Esophagus squamous epithelium (tissue), 4 donors: ENCODE measurements around the gene KRABD2.

ENCODE experiments used
- POLR2A ChIP-seq, 4 donors: fragments of 450-650 bp; IDR thresholded peaks; one replicate each; pipeline ENCODE4 v1.6.1; 2017; ENCODE audit warnings: antibody characterized with exemption in 4 of 4, mild to moderate bottlenecking in 4 of 4, moderate library complexity in 3 of 4
- TF ChIP-seq, protein P1 (sequence below), 6 experiments: fragments of 450-650 bp in 4 of 6; fragments of 200-600 bp in 2 of 6; sonication (generic) in 2 of 6; IDR thresholded peaks; one replicate each; pipeline ENCODE4 v1.5.1; 2016 to 2019; ENCODE audit warnings: antibody characterized with exemption in 6 of 6, mild to moderate bottlenecking in 4 of 6, moderate library complexity in 4 of 6

DNA sequence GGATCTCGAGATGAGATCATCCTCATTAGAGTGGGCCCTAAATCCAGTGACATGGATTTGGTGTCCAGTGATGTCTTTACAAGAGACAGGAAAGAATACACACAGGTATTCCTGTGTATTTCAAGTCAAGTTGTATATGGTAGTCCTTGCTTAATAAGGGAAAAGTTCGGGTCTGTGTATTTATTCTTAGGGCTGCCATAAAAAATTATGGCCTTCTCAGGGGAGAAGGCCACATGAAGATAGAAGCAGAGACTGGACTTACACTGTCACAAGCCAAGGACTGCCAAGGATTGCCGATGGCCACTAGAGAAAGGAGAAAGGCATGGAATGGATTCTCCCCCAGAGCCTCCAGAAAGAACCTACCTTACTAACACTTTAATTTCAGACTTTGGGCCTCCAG is 8.3 kb downstream of the KRABD2 start:
- TF ChIP-seq, protein P1, sequence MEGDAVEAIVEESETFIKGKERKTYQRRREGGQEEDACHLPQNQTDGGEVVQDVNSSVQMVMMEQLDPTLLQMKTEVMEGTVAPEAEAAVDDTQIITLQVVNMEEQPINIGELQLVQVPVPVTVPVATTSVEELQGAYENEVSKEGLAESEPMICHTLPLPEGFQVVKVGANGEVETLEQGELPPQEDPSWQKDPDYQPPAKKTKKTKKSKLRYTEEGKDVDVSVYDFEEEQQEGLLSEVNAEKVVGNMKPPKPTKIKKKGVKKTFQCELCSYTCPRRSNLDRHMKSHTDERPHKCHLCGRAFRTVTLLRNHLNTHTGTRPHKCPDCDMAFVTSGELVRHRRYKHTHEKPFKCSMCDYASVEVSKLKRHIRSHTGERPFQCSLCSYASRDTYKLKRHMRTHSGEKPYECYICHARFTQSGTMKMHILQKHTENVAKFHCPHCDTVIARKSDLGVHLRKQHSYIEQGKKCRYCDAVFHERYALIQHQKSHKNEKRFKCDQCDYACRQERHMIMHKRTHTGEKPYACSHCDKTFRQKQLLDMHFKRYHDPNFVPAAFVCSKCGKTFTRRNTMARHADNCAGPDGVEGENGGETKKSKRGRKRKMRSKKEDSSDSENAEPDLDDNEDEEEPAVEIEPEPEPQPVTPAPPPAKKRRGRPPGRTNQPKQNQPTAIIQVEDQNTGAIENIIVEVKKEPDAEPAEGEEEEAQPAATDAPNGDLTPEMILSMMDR (IDR thresholded peaks at IDR 0.05), result no peak
- TF ChIP-seq POLR2A (IDR thresholded peaks at IDR 0.05), result no peak
